Glomerular visceral epithelial cell (primary cell): ENCODE measurements around the gene ZDHHC4.
"Not testable (repeated sequence)": the region's sequence is repeated elsewhere in the genome, so short reads cannot be mapped to it uniquely, and the experiment has no call there.

ENCODE experiments used
- DNase-seq: peaks from one replicate; pipeline ENCODE4 v3.0.0-alpha.2; 2016; ENCODE audit errors: extremely low spot score

The ZDHHC4 gene

GRCh38 chr7:6562106-6562505 is 15.1 kb upstream of the ZDHHC4 start:
- DNase-seq: no peak

- DNase-seq: no peak
Measured at GRCh38 chr7:6563936-6564770, 13.1 kb upstream of the ZDHHC4 start.

- DNase-seq: no peak
Measured at GRCh38 chr7:6565655-6566054, 11.6 kb upstream of the ZDHHC4 start.

- DNase-seq: no peak
Measured at GRCh38 chr7:6567886-6568285, 9.4 kb upstream of the ZDHHC4 start.

GRCh38 chr7:6571160-6571779 is 6.0 kb upstream of the ZDHHC4 start:
- no peak for DNase-seq

- DNase-seq: no peak
Measured at GRCh38 chr7:6575281-6576023, 1.8 kb upstream of the ZDHHC4 start.

GRCh38 chr7:6576024-6576866 is 1.0 kb upstream of the ZDHHC4 start:
- DNase-seq: no peak

- DNase-seq: not testable (repeated sequence)
Measured at GRCh38 chr7:6576867-6577368, 336 bp upstream of the ZDHHC4 start.

- DNase-seq: no peak
Measured at GRCh38 chr7:6578114-6579084, 1.1 kb downstream of the ZDHHC4 start.

- DNase-seq: no peak
Measured at GRCh38 chr7:6579446-6579845, 2.2 kb downstream of the ZDHHC4 start.

- DNase-seq: not testable (repeated sequence)
Measured at GRCh38 chr7:6585746-6586432, 8.6 kb downstream of the ZDHHC4 start.

GRCh38 chr7:6588566-6588965 is 11.3 kb downstream of the ZDHHC4 start:
- no peak for DNase-seq

- no peak for DNase-seq
Measured at GRCh38 chr7:6589151-6589828, 12.0 kb downstream of the ZDHHC4 start.

GRCh38 chr7:6589829-6590644 is 12.8 kb downstream of the ZDHHC4 start, which contains the start of gene INTS15:
INTS15 (plus strand) TSS chr7:6590021; CDS start chr7:6590284, 263 bp downstream.
- DNase-seq: peak; percentile 83

- no peak for DNase-seq
Measured at GRCh38 chr7:6590645-6591110, 13.4 kb downstream of the ZDHHC4 start.

GRCh38 chr7:6600093-6600492 is 22.8 kb downstream of the ZDHHC4 start:
- no peak for DNase-seq

- DNase-seq: no peak
Measured at GRCh38 chr7:6604458-6604857, 27.2 kb downstream of the ZDHHC4 start.
